ENCODE data around the gene SLC22A14. TPM values are rescaled to one million over a fixed set of nuclear protein-coding genes. Genes with fewer than 3 reads are reported as not detected.
"Not testable (repeated sequence)": the region's sequence is repeated elsewhere in the genome, so short reads cannot be mapped to it uniquely, and the experiment has no call there.

SLC22A14 gene
- total and polyA plus RNA-seq, 4 donors: 0.17 TPM; not detected in 3

GRCh38 chr3:38317192-38317759 is 35.2 kb downstream of the SLC22A14 start:
- no peak for DNase-seq (ENCODE audit: low spot score)
- H3K9ac ChIP-seq (ENCODE audit: low read depth in 1 of 2, low read length in 2 of 2): no peak overlapping the region
- 79% methylated on average over 7 of the region's 7 CpGs for WGBS
- H3K4me3 ChIP-seq (ENCODE audit: low read depth in 1 of 3, low read length in 3 of 3): no peak overlapping the region
- TF ChIP-seq RAD21 (IDR thresholded peaks at IDR 0.05): no peak
- no peak for TF ChIP-seq FOXA2 (IDR thresholded peaks at IDR 0.05)
- no peak overlapping the region for H3K27ac ChIP-seq (ENCODE audit: low read depth in 1 of 2, low read length in 2 of 2)
- H3K9me3 ChIP-seq (ENCODE audit: control insufficient read depth in 4 of 4, low read length in 3 of 4): no peaks in the 10 kb centered on the region
- H3K27me3 ChIP-seq (ENCODE audit: control insufficient read depth in 4 of 4, insufficient read depth in 4 of 4, low read length in 3 of 4): no peaks in the 10 kb centered on the region
- H3K4me1 ChIP-seq (ENCODE audit: control insufficient read depth in 4 of 4, insufficient read depth in 4 of 4, low read length in 3 of 4): no peaks in the 10 kb centered on the region
- H3K36me3 ChIP-seq (ENCODE audit: control insufficient read depth in 4 of 4, insufficient read depth in 3 of 4, low read depth in 1 of 4, low read length in 3 of 4): no peaks in the 10 kb centered on the region

DNA sequence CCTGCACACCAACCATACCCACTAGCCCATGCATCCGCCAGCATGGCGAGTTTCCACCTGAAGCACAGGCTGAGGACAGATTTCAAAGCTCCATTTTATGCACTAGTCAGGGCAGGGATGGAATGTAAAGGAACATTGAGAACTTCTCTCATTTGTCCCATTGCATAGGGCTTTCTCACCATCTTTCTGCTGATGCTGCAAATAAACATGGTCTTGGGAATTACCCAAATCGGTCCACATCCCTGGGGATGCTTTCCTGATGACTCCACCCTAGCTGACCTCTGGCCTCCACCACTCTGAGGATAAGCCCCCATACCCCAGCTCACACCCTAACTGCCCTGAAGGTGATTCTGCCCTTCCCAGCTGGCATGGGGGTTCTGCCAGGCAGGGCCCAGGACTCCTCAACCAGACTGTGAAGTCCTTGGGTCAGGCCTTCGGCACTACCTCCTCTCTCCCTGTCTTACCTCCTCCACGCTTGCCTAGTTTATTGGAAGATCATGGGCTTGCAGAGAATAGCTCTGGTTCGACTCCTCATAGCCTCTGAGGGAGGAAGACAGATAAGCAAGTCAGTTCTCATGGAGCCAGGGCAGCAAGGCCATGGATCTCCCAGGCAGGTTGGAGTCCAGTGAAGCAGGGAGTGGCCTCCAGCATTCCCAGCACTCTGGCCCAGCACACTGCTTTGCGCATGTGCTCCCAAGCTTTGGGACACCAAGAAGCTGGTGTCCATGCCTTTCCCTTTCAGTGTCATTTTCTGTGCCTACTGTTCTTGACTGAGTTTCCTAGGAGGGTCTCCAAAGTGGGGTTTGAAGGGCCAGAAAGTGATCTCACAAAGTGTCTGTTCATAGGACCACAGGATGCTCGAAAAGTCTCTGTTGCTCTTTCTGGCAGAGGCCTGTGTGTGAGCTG is 36.9 kb downstream of the SLC22A14 start:
- Histone ChIP-seq H3K27ac (ENCODE audit: low read depth in 1 of 2, low read length in 2 of 2) (no peak overlapping the region), H3K9ac (ENCODE audit: low read depth in 1 of 2, low read length in 2 of 2) (no peak overlapping the region), H3K36me3 (ENCODE audit: control insufficient read depth in 4 of 4, insufficient read depth in 3 of 4, low read depth in 1 of 4, low read length in 3 of 4) (no peaks in the 10 kb centered on the region), H3K9me3 (ENCODE audit: control insufficient read depth in 4 of 4, low read length in 3 of 4) (no peaks in the 10 kb centered on the region), H3K4me1 (ENCODE audit: control insufficient read depth in 4 of 4, insufficient read depth in 4 of 4, low read length in 3 of 4) (no peaks in the 10 kb centered on the region), H3K4me3 (ENCODE audit: low read depth in 1 of 3, low read length in 3 of 3) (no peak overlapping the region), H3K27me3 (ENCODE audit: control insufficient read depth in 4 of 4, insufficient read depth in 4 of 4, low read length in 3 of 4) (no peaks in the 10 kb centered on the region)
- TF ChIP-seq RAD21 (IDR thresholded peaks at IDR 0.05) (no peak), MAX (IDR thresholded peaks at IDR 0.05) (no peak), EGR1 (IDR thresholded peaks at IDR 0.05; ENCODE audit: low read depth in 2 of 2) (no peak), REST (IDR thresholded peaks at IDR 0.05) (no peak), HNF4A (conservative IDR thresholded peaks at IDR 0.05) (no peak), TAF1 (conservative IDR thresholded peaks at IDR 0.05) (no peak), CTCF (IDR thresholded peaks at IDR 0.05; ENCODE audit: low read depth, low read length, missing input control) (no peak), NR2F2 (IDR thresholded peaks at IDR 0.05) (no peak), FOXA1 (IDR thresholded peaks at IDR 0.05) (no peak), HNF4G (IDR thresholded peaks at IDR 0.05) (no peak), JUND (IDR thresholded peaks at IDR 0.05) (no peak), GABPA (IDR thresholded peaks at IDR 0.05 in 1 of 2, conservative IDR thresholded peaks at IDR 0.05 in 1 of 2) (no peak), RXRA (IDR thresholded peaks at IDR 0.05) (no peak), SP1 (IDR thresholded peaks at IDR 0.05) (no peak), FOXA2 (IDR thresholded peaks at IDR 0.05) (no peak), ATF3 (IDR thresholded peaks at IDR 0.05) (no peak), YY1 (IDR thresholded peaks at IDR 0.05) (no peak)
- TF ChIP-seq, protein P1, sequence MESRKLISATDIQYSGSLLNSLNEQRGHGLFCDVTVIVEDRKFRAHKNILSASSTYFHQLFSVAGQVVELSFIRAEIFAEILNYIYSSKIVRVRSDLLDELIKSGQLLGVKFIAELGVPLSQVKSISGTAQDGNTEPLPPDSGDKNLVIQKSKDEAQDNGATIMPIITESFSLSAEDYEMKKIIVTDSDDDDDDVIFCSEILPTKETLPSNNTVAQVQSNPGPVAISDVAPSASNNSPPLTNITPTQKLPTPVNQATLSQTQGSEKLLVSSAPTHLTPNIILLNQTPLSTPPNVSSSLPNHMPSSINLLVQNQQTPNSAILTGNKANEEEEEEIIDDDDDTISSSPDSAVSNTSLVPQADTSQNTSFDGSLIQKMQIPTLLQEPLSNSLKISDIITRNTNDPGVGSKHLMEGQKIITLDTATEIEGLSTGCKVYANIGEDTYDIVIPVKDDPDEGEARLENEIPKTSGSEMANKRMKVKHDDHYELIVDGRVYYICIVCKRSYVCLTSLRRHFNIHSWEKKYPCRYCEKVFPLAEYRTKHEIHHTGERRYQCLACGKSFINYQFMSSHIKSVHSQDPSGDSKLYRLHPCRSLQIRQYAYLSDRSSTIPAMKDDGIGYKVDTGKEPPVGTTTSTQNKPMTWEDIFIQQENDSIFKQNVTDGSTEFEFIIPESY (IDR thresholded peaks at IDR 0.05): no peak
- no peak for DNase-seq (ENCODE audit: low spot score)
- 95% methylated on average over 8 of the region's 8 CpGs for WGBS

GRCh38 chr3:38320638-38321037 is 38.5 kb downstream of the SLC22A14 start:
- 95% methylated on average over 4 of the region's 4 CpGs for WGBS

More at GRCh38 chr3:38320638-38321037, 38.5 kb downstream of the SLC22A14 start:
- DNase-seq (ENCODE audit: low spot score); H3K4me1 ChIP-seq (ENCODE audit: control insufficient read depth in 4 of 4, insufficient read depth in 4 of 4, low read length in 3 of 4); H3K4me3 ChIP-seq (ENCODE audit: low read depth in 1 of 3, low read length in 3 of 3); H3K9ac ChIP-seq (ENCODE audit: low read depth in 1 of 2, low read length in 2 of 2); H3K27me3 ChIP-seq (ENCODE audit: control insufficient read depth in 4 of 4, insufficient read depth in 4 of 4, low read length in 3 of 4); H3K27ac ChIP-seq (ENCODE audit: low read depth in 1 of 2, low read length in 2 of 2); H3K36me3 ChIP-seq (ENCODE audit: control insufficient read depth in 4 of 4, insufficient read depth in 3 of 4, low read depth in 1 of 4, low read length in 3 of 4); H3K9me3 ChIP-seq (ENCODE audit: control insufficient read depth in 4 of 4, low read length in 3 of 4): not testable (repeated sequence)

Measured in liver (tissue), 9 donors.